Measurements from ENCODE around the gene KLF18.

Gene KLF18

GRCh38 chr1:44105810-44106209, 35.6 kb downstream of the KLF18 start:
- H3K27ac ChIP-seq (ENCODE audit: low read depth, low read length) = no peak overlapping the region
- H3K27me3 ChIP-seq (ENCODE audit: insufficient read depth, low read length) = no peaks in the 10 kb centered on the region
- H3K4me3 ChIP-seq (ENCODE audit: low read depth, low read length) = no peak overlapping the region
- peaks cover 7% of the 10 kb centered on the region for H3K4me1 ChIP-seq (ENCODE audit: control insufficient read depth, insufficient read depth, low read length, unreplicated experiment)
- H3K79me2 ChIP-seq (ENCODE audit: control insufficient read depth, insufficient read depth, low read length, unreplicated experiment) = no peaks in the 10 kb centered on the region
- no peaks in the 10 kb centered on the region for H3K36me3 ChIP-seq (ENCODE audit: insufficient read depth, low read length)
- H2AFZ ChIP-seq (ENCODE audit: low read length, unreplicated experiment) = no peak overlapping the region

GRCh38 chr1:44103270-44104131, 37.9 kb downstream of the KLF18 start:
- H2AFZ ChIP-seq (ENCODE audit: low read length, unreplicated experiment) = no peak overlapping the region
- no peaks in the 10 kb centered on the region for H3K36me3 ChIP-seq (ENCODE audit: insufficient read depth, low read length)
- H3K4me1 ChIP-seq (ENCODE audit: control insufficient read depth, insufficient read depth, low read length, unreplicated experiment) = peaks cover 7% of the 10 kb centered on the region
- no peak overlapping the region for H3K27ac ChIP-seq (ENCODE audit: low read depth, low read length)
- no peak overlapping the region for H3K4me3 ChIP-seq (ENCODE audit: low read depth, low read length)
- no peaks in the 10 kb centered on the region for H3K79me2 ChIP-seq (ENCODE audit: control insufficient read depth, insufficient read depth, low read length, unreplicated experiment)
- H3K27me3 ChIP-seq (ENCODE audit: insufficient read depth, low read length) = no peaks in the 10 kb centered on the region

GRCh38 chr1:44101328-44101727, 40.1 kb downstream of the KLF18 start:
- Histone ChIP-seq H3K36me3 (ENCODE audit: insufficient read depth, low read length) (no peaks in the 10 kb centered on the region), H3K79me2 (ENCODE audit: control insufficient read depth, insufficient read depth, low read length, unreplicated experiment) (no peaks in the 10 kb centered on the region), H3K4me1 (ENCODE audit: control insufficient read depth, insufficient read depth, low read length, unreplicated experiment) (no peaks in the 10 kb centered on the region), H3K27ac (ENCODE audit: low read depth, low read length) (no peak overlapping the region), H3K27me3 (ENCODE audit: insufficient read depth, low read length) (no peaks in the 10 kb centered on the region), H2AFZ (ENCODE audit: low read length, unreplicated experiment) (no peak overlapping the region), H3K4me3 (ENCODE audit: low read depth, low read length) (no peak overlapping the region)

GRCh38 chr1:44100183-44100868, 41.1 kb downstream of the KLF18 start:
- Histone ChIP-seq H3K27ac (ENCODE audit: low read depth, low read length) (no peak overlapping the region), H3K27me3 (ENCODE audit: insufficient read depth, low read length) (no peaks in the 10 kb centered on the region), H3K4me1 (ENCODE audit: control insufficient read depth, insufficient read depth, low read length, unreplicated experiment) (no peaks in the 10 kb centered on the region), H2AFZ (ENCODE audit: low read length, unreplicated experiment) (no peak overlapping the region), H3K36me3 (ENCODE audit: insufficient read depth, low read length) (no peaks in the 10 kb centered on the region), H3K79me2 (ENCODE audit: control insufficient read depth, insufficient read depth, low read length, unreplicated experiment) (no peaks in the 10 kb centered on the region), H3K4me3 (ENCODE audit: low read depth, low read length) (no peak overlapping the region)

- H3K79me2 ChIP-seq (ENCODE audit: control insufficient read depth, insufficient read depth, low read length, unreplicated experiment) = no peaks in the 10 kb centered on the region
- no peak overlapping the region for H3K4me3 ChIP-seq (ENCODE audit: low read depth, low read length)
- no peaks in the 10 kb centered on the region for H3K36me3 ChIP-seq (ENCODE audit: insufficient read depth, low read length)
- H2AFZ ChIP-seq (ENCODE audit: low read length, unreplicated experiment) = no peak overlapping the region
- H3K27ac ChIP-seq (ENCODE audit: low read depth, low read length) = no peak overlapping the region
- peaks cover 6% of the 10 kb centered on the region for H3K4me1 ChIP-seq (ENCODE audit: control insufficient read depth, insufficient read depth, low read length, unreplicated experiment)
- no peaks in the 10 kb centered on the region for H3K27me3 ChIP-seq (ENCODE audit: insufficient read depth, low read length)
Observed at GRCh38 chr1:44094047-44094446, 47.4 kb downstream of the KLF18 start.

DNA sequence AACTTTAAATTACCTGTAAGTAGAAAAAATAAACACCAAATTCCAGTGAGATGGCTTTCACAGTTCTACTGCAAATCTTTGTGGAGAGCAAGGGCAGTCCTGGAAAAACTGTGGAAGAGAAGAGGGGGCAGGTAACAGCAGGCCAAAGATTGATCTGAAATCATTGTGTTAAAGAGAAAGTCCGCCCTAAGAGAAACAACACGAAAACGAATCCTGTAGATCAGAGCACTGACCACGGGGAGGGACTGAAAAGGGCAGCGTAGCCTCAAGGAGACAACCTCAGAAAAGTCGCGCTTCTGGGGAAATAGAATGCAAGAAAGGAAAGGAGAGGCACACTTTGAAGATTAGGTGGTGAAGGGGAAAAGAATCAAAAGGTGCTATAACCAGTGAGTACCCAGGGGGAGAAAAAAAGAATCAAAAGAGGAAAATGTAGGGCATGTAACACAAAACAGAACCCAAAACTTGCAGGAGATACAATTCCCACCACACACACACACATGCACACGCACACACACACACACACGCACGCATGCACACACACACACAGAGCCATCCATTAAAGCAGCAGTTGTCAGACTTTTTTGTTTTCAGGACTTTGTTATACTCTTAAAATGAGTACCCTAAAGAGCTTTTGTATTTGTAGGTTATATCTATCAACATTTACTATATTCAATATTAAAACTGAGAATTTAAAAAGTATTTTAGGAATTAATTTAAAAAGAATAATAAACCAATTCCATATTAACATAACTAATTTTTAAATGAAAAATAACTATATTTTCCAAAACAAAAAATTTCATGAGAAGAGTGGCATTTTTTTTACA, 50.8 kb downstream of the KLF18 start:
- Histone ChIP-seq H3K4me1 (ENCODE audit: control insufficient read depth, insufficient read depth, low read length, unreplicated experiment) (peaks cover 9% of the 10 kb centered on the region), H3K27me3 (ENCODE audit: insufficient read depth, low read length) (no peaks in the 10 kb centered on the region)

DNA sequence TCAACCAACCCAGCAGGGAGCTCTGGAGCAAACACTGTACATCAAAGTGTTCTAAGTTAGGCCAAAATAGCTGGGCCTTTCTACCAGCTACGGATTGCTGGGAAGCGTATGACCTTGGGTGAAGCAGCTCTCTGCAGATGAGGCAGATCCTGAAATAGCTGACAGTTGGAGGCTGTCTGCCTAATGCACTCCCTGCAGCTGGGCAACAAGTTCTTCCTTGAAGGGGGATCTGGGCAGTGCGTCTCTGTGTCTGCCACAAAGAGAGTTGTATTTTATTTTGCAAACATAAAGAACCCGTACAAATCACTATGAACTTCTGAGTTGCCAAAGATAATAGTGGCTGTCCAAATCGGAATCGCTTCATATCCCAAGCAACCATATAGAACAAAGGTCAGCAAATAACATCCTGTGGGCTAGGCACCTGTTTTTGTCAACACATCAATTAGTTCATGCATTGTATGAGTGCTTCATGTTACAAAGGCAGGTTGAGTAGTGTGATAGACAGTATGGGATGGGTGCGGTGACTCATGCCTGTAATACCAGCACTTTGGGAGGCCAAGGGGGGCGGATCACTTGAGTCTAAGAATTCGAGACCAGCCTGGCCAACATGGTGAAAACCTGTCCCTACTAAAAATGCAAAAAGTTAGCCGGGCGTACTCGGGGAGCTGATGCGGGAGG, 51.9 kb downstream of the KLF18 start:
- Histone ChIP-seq H2AFZ (ENCODE audit: low read length, unreplicated experiment) (no peak overlapping the region), H3K27ac (ENCODE audit: low read depth, low read length) (no peak overlapping the region), H3K79me2 (ENCODE audit: control insufficient read depth, insufficient read depth, low read length, unreplicated experiment) (no peaks in the 10 kb centered on the region), H3K27me3 (ENCODE audit: insufficient read depth, low read length) (no peaks in the 10 kb centered on the region), H3K4me1 (ENCODE audit: control insufficient read depth, insufficient read depth, low read length, unreplicated experiment) (peaks cover 14% of the 10 kb centered on the region), H3K36me3 (ENCODE audit: insufficient read depth, low read length) (no peaks in the 10 kb centered on the region), H3K4me3 (ENCODE audit: low read depth, low read length) (no peak overlapping the region)

More for the DNA sequence above, 50.8 kb downstream of the KLF18 start:
- H3K27ac ChIP-seq (ENCODE audit: low read depth, low read length) = no peak overlapping the region
- no peak overlapping the region for H2AFZ ChIP-seq (ENCODE audit: low read length, unreplicated experiment)
- no peaks in the 10 kb centered on the region for H3K36me3 ChIP-seq (ENCODE audit: insufficient read depth, low read length)
- no peaks in the 10 kb centered on the region for H3K79me2 ChIP-seq (ENCODE audit: control insufficient read depth, insufficient read depth, low read length, unreplicated experiment)
- H3K4me3 ChIP-seq (ENCODE audit: low read depth, low read length) = no peak overlapping the region
